GM19463 (cell line): ENCODE results near the gene CSKMT.
"Not testable (repeated sequence)": the region's sequence is repeated elsewhere in the genome, so short reads cannot be mapped to it uniquely, and the experiment has no call there.

ENCODE experiments used
- ATAC-seq: cut with Tn5 transposase; IDR thresholded peaks from one replicate; pipeline ENCODE4 v1.9.1; 2021; ENCODE audit warnings: mild to moderate bottlenecking, moderate library complexity; ENCODE audit not compliant: unreplicated experiment

The CSKMT gene

DNA sequence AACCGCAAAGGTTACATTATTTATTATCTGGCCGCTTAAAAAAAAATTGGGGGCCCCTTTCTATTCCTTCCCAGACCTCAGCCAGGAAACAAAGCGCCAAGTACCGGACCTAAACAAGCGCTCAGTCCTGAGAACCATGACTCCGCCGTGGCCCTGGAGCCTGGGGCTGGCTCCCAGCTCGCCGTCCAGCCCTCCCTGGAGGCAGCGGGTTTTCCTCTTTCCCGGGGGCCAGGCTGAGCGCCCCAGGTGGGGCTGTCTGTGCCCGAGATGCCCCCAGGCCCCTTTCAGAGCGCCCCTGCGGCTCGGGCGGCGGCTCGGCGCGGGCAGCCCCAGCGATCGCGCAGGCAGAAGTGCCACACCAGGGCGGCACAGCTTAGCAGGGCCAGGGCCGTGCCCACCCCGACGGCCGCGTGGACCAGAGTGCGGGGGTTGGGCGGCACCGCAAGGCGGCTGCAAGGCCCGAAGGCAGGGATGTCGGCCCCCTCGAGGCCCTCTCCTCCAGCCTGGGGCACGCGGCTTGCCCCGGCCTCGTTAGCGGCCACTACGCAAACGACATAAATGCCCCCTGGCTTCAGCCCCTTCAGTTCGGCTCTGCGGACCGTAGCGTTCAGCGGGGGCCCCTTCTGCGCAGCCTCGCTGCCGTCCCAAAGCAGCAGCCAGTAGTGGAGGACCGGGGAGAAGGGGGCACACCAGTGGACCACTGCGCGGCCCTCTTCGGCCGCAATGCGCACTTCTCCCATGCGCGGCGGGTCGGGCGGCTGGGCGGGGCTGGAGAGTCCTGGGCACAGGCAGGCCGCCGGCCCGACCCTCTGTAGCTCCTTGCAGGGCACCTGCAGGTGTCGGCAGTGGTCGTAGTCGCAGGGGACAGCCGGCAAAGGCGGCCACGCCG lies 22.6 kb downstream of the CSKMT start:
- ATAC-seq: no peak

- no peak for ATAC-seq
Observed at GRCh38 chr11:62688491-62688890, 23.4 kb downstream of the CSKMT start.

GRCh38 chr11:62689421-62690183 lies 24.5 kb downstream of the CSKMT start, which contains the start of gene LRRN4CL:
Gene LRRN4CL, minus strand, starts transcription at chr11:62689530. Its CDS starts 1,022 bp downstream, at chr11:62688508.
- ATAC-seq: no peak

- ATAC-seq: not testable (repeated sequence)
Observed at GRCh38 chr11:62693624-62694023, 28.5 kb downstream of the CSKMT start.

DNA sequence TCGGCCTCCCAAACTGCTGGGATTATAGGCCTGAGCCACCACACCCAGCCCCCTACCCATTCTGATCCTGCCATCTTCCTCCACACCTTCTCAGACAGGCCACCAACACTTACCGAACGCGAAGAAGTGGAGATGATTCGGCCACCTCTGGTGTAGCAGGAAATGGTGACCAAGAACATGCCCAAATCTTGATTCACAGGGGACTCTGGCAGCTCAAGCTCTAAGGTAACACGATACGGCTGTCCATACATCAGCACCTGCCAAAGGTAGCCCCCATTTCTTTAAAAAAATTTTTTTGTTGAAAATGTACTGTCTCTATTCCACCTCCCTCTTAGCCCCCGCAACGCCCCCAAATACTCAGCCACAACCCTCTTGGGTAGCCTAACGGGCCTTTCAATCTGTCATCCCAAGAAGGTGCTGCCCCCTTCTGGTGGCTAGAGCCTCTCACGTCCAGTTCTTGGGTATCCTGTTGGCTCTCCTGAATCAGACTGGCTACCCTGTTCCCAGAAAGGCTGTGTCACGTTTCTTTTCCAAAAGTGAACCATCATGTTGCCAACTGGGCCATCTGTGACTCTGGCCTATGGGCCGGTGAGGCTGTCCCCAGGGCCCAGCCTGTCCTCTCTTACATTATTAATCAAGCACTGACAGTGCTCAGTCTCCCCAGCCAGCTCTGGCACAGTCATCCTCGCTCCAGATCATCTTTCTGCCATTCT lies 29.5 kb downstream of the CSKMT start:
- no peak for ATAC-seq

- ATAC-seq: no peak
Observed at GRCh38 chr11:62702246-62702645, 37.1 kb downstream of the CSKMT start.

DNA sequence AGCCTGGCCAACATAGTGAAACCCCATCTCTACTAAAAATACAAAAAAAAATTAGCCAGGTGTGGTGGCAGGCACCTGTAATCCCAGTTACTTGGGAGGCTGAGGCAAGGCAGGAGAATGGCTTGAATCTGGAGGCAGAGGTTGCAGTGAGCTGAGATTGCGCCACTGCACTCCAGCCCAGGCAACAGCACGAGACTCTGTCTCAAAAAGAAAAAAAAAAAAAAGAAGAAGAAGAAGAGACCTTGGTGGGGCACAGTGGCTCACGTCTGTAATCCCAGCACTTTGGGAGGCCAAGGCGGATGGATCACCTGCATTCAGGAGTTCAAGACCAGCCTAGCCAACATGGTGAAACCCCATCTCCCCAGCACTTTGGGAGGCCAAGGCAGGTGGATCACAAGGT lies 38.8 kb downstream of the CSKMT start:
- not testable (repeated sequence) for ATAC-seq

DNA sequence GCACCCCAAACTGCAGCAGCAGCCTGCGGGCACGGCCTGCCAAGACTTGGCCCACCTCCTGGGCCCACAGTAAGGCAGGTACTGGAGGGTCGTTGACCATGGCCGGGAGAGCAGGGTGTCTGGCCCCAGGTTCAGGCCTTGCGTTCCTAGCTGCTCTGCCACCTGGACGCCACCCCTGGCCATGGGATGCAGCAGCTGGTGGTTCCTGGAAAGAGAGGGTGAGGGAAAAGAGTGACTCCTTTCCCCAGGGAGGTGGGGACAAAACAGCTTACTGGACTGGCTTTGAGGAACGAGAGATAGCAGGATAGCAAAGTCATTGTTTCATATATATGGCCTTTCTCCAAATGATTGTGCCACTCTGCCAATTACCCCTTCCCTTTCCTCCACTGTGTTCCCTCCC lies 40.3 kb downstream of the CSKMT start:
- no peak for ATAC-seq

DNA sequence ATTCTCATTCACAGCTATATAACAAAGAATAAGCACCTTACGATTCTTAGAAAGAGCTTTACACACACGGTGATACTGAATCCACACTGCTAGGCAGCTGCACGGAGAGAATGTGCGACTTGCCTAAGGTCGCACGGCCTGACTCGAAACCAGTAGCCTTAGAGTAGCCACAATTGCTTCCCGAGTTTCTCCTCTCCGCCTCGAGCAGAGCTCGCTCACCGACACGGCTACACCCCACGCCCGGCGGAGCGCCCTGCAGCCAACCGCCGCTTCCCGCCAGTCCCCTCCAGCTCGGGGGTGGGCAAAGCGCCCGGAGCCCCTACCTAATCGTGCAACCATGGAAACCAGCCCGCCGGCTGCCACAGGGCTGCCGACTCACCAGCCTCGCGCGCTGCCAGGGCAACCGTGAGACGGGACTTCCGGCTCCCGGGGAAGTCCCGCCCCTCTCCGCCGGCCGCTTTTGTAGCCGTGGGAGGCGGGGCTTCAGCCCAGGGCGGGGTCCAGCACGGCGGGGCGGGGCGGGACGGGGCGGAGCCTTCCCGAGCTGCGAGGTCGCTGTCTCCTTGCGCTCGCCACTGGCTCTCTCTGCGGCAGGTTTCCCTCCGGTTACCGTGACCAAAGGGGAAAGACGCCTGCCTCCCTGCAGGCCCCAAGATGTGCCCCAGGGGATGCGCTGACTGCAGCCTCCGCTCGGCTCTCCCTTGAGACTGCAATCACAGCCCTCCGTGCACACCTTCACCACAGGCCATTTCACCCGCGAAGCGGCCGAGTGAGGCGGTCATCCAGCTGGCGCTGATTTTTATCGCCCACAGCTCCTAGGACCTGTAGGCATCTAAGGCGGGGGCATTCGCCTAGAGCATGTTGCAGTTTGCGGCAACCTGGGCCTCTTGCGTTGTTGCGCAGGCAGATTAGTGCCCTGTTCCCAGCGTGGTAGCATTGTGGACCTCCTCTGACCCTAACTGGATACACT lies 41.1 kb downstream of the CSKMT start:
- ATAC-seq: peak; percentile 60

GRCh38 chr11:62706850-62707247 lies 41.7 kb downstream of the CSKMT start:
- ATAC-seq: no peak

DNA sequence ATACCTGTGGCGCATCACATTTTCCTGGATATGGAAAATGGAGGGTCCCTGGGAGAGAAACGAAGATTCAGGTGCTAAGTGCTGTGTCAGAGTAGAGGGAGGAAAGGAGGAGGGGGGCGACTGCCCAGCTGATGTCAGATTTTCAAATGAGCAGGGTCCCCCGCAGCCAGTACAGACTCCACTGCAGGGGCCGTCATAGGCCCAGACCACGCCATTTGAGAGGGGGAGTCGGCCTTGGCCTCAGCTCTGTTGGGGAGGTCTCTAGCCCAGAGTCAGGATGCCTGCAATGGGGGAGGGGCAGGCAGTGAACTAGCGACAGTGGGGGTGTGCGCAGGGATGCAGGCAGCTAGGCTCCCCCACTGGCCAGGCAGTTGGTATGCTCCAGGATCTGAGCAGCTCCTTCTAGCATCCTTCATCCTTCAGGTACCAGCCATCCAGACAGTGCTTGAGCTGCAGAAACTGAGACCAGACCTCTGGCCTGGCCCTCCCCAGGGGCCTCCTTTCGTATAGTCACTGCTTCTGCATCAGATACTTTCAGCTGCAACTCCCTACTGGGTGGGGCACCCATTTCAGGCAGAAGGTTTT lies 42.3 kb downstream of the CSKMT start, which contains the start of the genes BSCL2 and GNG3:
TSS of gene BSCL2 (minus strand) at position 148 of the 585 bp plus-strand sequence. CDS start 229 bp downstream, outside the sequence.
TSS of gene GNG3 (plus strand) at position 400 of the 585 bp plus-strand sequence. CDS start 620 bp downstream, outside the sequence.
- ATAC-seq: no peak

DNA sequence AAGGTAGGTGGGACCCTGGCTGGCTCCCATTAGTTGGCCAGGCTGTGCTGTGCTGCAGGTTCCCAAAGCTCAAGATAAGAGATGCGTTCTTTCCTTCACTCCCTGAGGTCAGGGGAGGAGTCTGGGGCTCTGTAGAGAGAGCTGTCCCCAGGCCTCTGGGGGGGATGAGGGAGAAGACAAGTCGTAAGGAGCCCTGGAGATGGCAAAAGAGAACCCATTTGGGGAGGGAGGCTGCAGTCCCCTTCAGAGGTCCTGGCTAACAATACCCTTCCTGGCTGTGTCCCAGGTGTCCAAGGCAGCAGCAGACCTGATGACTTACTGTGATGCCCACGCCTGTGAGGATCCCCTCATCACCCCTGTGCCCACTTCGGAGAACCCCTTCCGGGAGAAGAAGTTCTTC lies 43.3 kb downstream of the CSKMT start:
- no peak for ATAC-seq

DNA sequence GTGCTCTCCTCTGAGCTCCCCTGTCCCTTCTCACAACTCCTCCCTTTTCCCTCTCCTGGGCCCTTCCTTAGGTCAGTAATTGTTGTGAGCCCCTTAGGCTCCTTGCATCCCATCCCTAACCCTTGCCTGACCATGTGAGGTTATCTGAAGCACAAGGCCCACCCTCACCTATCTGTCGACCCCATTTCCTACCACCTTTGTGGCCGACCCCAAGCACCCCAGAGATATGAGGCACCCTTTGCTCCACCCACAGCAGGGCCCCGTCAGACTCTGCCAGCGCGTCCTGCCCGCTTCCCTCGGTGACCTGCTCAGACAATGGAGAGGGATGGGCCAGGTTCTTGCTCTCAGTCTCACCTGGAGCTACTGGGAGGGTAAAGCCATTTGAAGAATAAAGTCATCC lies 43.7 kb downstream of the CSKMT start:
- no peak for ATAC-seq

DNA sequence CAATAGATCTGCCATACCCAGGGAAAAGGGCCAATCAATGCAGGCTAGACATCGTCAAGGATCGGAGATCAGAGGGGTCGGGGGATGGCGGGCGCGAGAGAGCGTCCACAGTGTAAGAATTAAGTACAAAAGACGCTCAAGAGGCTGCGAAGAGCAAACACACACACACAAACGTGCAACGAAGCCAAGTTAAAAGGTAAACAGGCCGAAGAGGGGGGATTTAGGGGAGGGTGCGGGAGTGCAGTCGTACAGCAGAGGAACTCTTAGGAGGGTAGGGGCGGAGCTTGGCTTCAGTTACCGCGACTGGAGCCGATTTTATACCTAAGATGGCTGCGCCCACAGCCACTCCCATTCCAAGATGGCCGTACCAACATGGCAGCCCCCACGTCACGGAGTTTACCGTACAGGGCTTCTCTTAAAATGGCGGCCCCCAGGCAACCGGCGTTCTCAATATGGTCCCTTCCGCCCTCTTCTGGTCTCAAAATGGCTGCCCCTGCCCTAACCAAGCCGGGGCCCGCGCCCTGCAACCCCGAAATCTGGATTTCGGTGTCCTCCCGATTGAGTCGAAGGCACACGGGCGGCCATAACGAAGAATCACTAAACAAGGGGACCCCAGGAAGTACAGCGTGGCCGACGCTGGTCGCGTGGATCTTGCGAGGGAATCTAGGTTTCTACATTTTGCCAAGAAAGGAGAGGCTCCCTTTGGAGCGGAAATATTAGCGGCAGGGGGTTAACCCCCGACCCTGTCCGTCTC lies 44.3 kb downstream of the CSKMT start:
- ATAC-seq: peak; percentile 57

GRCh38 chr11:62710001-62710345 lies 44.9 kb downstream of the CSKMT start:
- ATAC-seq: no peak

DNA sequence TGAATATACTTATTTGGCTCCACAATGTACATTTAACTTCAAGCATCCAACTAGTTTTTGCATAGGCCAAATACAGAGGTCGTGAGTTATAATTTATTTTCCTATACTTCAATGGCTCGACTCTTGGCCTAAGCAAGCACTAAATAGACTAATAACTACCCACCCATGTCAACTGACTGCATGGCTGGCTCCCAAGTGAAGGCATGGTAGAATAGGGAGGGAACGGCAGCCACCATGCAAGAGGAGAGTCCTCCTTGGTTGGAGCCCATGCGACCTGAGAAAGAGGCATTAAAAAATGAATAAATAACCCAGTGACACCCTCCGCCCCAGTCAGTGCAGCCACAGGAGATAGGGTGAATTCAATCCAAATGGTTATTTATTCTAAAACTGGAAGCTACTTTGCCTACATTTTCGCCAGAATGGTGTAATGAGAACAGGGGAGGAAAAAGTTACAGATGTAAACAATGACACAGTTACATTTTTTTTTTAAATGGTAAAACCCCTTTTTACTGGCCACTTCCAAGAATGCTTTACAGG lies 47.2 kb downstream of the CSKMT start:
- ATAC-seq: no peak

- ATAC-seq: no peak
Observed at GRCh38 chr11:62712861-62713260, 47.7 kb downstream of the CSKMT start.

GRCh38 chr11:62713343-62713742 lies 48.2 kb downstream of the CSKMT start:
- no peak for ATAC-seq
